WTC11 (cell line): ENCODE data around the gene PARPBP. TPM values are rescaled to one million over a fixed set of nuclear protein-coding genes. Genes with fewer than 3 reads are reported as not detected.

Experiments used
- ATAC-seq: fragments of 200-7000 bp; cut with Tn5 transposase; 2 replicates; pipeline ENCODE4 v1.10.0; 2021; ENCODE audit warnings: mild to moderate bottlenecking, moderate library complexity
- CTCF ChIA-PET: fragments of 300-600 bp; sonication (Branson Sonifier 250); formaldehyde crosslinking; loops from one replicate; lab custom pipeline; 2021; ENCODE audit warnings: antibody characterized with exemption; lab: Charles Lee
- POLR2A ChIA-PET: fragments of 350-600 bp; sonication (Branson Sonifier 250); formaldehyde crosslinking; loops from one replicate; lab custom pipeline; 2021; ENCODE audit warnings: antibody characterized with exemption; lab: Charles Lee
- DNase-seq: peaks from one replicate; pipeline ENCODE4 v3.0.0; 2021; ENCODE audit warnings: low spot score
- H3K27ac Mint-ChIP-seq: 2 replicates; pipeline ENCODE4 v1.8.0; 2021; ENCODE audit warnings: mixed read lengths
- H3K27me3 Mint-ChIP-seq: 2 replicates; pipeline ENCODE4 v1.8.0; 2021; ENCODE audit warnings: low read depth, mild to moderate bottlenecking, moderate library complexity, mixed read lengths
- H3K36me3 Mint-ChIP-seq: 2 replicates; pipeline ENCODE4 v1.8.0; 2021; ENCODE audit warnings: mixed read lengths
- H3K4me1 Mint-ChIP-seq: 2 replicates; pipeline ENCODE4 v1.8.0; 2022; ENCODE audit warnings: mixed read lengths
- H3K4me3 Mint-ChIP-seq: 2 replicates; pipeline ENCODE4 v1.8.0; 2021; ENCODE audit warnings: mild to moderate bottlenecking, moderate library complexity, mixed read lengths
- H3K9me3 Mint-ChIP-seq: 2 replicates; pipeline ENCODE4 v1.8.0; 2021; ENCODE audit warnings: mixed read lengths
- AR ChIP-seq: fragments of 250-450 bp; sonication (Bioruptor Pico); IDR thresholded peaks from 2 replicates; pipeline ENCODE4 v1.9.0; 2021; ENCODE audit warnings: mild to moderate bottlenecking
- CREB1 ChIP-seq: sonication (generic); formaldehyde crosslinking; IDR thresholded peaks from 2 replicates; pipeline ENCODE4 v1.8.0; 2023; ENCODE audit warnings: mild to moderate bottlenecking, missing genetic modification reagents
- GABPB1 ChIP-seq: sonication (generic); formaldehyde crosslinking; IDR thresholded peaks from 2 replicates; pipeline ENCODE4 v1.8.1; 2023; ENCODE audit warnings: mild to moderate bottlenecking, missing genetic modification reagents
- IRF2 ChIP-seq: sonication (generic); formaldehyde crosslinking; IDR thresholded peaks from 2 replicates; pipeline ENCODE4 v1.8.0; 2022; ENCODE audit warnings: low read depth, missing genetic modification reagents, borderline replicate concordance
- MLX ChIP-seq: sonication (generic); formaldehyde crosslinking; IDR thresholded peaks from 2 replicates; pipeline ENCODE4 v1.8.1; 2023; ENCODE audit warnings: mild to moderate bottlenecking, missing genetic modification reagents, moderate library complexity
- NFATC4 ChIP-seq: fragments of 250-450 bp; sonication (Bioruptor Pico); IDR thresholded peaks from 2 replicates; pipeline ENCODE4 v1.9.0; 2021; ENCODE audit warnings: mild to moderate bottlenecking
- NFE2L1 ChIP-seq: sonication (generic); formaldehyde crosslinking; IDR thresholded peaks from 2 replicates; pipeline ENCODE4 v1.8.1; 2023; ENCODE audit warnings: missing genetic modification reagents
- NFYB ChIP-seq: sonication (generic); formaldehyde crosslinking; conservative IDR thresholded peaks from 2 replicates; pipeline ENCODE4 v1.8.0; 2022; ENCODE audit warnings: low read depth, missing genetic modification reagents
- NR1H2 ChIP-seq: sonication (generic); formaldehyde crosslinking; IDR thresholded peaks from 2 replicates; pipeline ENCODE4 v1.9.0; 2021; ENCODE audit warnings: mild to moderate bottlenecking, moderate library complexity, missing genetic modification reagents
- PRDM15 ChIP-seq: sonication (generic); formaldehyde crosslinking; IDR thresholded peaks from 2 replicates; pipeline ENCODE4 v1.8.0; 2022; ENCODE audit warnings: missing genetic modification reagents
- PRRX2 ChIP-seq: fragments of 250-450 bp; sonication (Bioruptor Pico); IDR thresholded peaks from 2 replicates; pipeline ENCODE4 v1.8.0; 2021; ENCODE audit warnings: mild to moderate bottlenecking
- ZBTB21 ChIP-seq: sonication (generic); formaldehyde crosslinking; IDR thresholded peaks from 2 replicates; pipeline ENCODE4 v1.8.1; 2023; ENCODE audit warnings: mild to moderate bottlenecking, missing genetic modification reagents, borderline replicate concordance
- ZNF219 ChIP-seq: sonication (generic); formaldehyde crosslinking; IDR thresholded peaks from 2 replicates; pipeline ENCODE4 v1.8.0; 2023; ENCODE audit warnings: missing genetic modification reagents, mild to moderate bottlenecking, borderline replicate concordance
- ZNF232 ChIP-seq: sonication (generic); formaldehyde crosslinking; IDR thresholded peaks from 2 replicates; pipeline ENCODE4 v1.8.0; 2022; ENCODE audit warnings: mild to moderate bottlenecking, missing genetic modification reagents
- total RNA-seq: library from RNA; stranded (reverse); gene quantifications from 3 replicates; pipeline ENCODE4 v1.2.3, GENCODE V29; 2021
- TF ChIP-seq, protein P1 (sequence below): sonication (generic); formaldehyde crosslinking; IDR thresholded peaks from 2 replicates; pipeline ENCODE4 v1.8.1; 2022; ENCODE audit warnings: low read depth, mild to moderate bottlenecking, moderate library complexity, missing genetic modification reagents, borderline replicate concordance
- TF ChIP-seq, protein P2 (sequence below): sonication (generic); formaldehyde crosslinking; IDR thresholded peaks from 2 replicates; pipeline ENCODE4 v1.8.1; 2022; ENCODE audit warnings: mild to moderate bottlenecking, missing genetic modification reagents, moderate library complexity, borderline replicate concordance
- TF ChIP-seq, protein P3 (sequence below): sonication (generic); formaldehyde crosslinking; IDR thresholded peaks from 2 replicates; pipeline ENCODE4 v1.8.1; 2023; ENCODE audit warnings: mild to moderate bottlenecking, moderate library complexity, missing genetic modification reagents

PARPBP gene
- total RNA-seq, 1 experiment from 2014 or later, result 19.2 TPM

GRCh38 chr12:102118874-102119273, 1.1 kb upstream of the PARPBP start:
- H3K27me3 Mint-ChIP-seq, result no peaks in the 10 kb centered on the region
- peaks cover 18% of the 10 kb centered on the region for H3K4me1 Mint-ChIP-seq
- H3K36me3 Mint-ChIP-seq, result peaks cover 31% of the 10 kb centered on the region
- POLR2A ChIA-PET, result no interaction called here
- no peak overlapping the region for H3K27ac Mint-ChIP-seq
- CTCF ChIA-PET, result no interaction called here
- no peaks in the 10 kb centered on the region for H3K9me3 Mint-ChIP-seq
- no peak for DNase-seq
- peak overlapping the region; percentile 94 for H3K4me3 Mint-ChIP-seq
- no peak for TF ChIP-seq ZNF232 (CRISPR knock-in tag)
- no peak for TF ChIP-seq ZBTB21 (CRISPR knock-in tag)
- no peak for TF ChIP-seq CREB1 (CRISPR knock-in tag)
- TF ChIP-seq MLX (CRISPR knock-in tag), result no peak
- TF ChIP-seq, protein P1, sequence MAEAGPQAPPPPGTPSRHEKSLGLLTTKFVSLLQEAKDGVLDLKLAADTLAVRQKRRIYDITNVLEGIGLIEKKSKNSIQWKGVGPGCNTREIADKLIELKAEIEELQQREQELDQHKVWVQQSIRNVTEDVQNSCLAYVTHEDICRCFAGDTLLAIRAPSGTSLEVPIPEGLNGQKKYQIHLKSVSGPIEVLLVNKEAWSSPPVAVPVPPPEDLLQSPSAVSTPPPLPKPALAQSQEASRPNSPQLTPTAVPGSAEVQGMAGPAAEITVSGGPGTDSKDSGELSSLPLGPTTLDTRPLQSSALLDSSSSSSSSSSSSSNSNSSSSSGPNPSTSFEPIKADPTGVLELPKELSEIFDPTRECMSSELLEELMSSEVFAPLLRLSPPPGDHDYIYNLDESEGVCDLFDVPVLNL (CRISPR knock-in tag), result no peak
- TF ChIP-seq, all 79 proteins: peak for 0
- ATAC-seq, result no peak

DNA sequence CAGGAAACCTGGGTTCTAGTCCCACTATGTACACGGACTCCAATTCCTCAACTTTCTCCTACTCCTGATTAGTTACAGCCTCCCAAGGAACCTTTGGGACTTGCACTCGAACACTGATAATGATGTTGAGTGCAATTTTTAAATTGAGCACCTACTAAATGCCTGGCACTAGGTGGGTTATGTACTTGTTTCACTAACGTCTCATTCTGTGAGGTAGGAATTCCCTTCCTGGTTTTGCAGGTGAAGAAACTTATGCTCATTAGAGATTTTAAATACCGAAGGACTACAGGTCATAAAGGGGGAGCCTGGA, 536 bp downstream of the PARPBP start:
- TF ChIP-seq PRRX2 (CRISPR knock-in tag), result no peak
- no peak for TF ChIP-seq NFYB
- TF ChIP-seq ZNF232 (CRISPR knock-in tag), result no peak
- no peak for TF ChIP-seq ZNF219
- TF ChIP-seq AR, result no peak
- Mint-ChIP-seq H3K27me3 (no peaks in the 10 kb centered on the region), H3K36me3 (peaks cover 39% of the 10 kb centered on the region), H3K4me3 (peak overlapping the region; percentile 94), H3K9me3 (no peaks in the 10 kb centered on the region), H3K27ac (peak overlapping the region; percentile 98), H3K4me1 (peaks cover 14% of the 10 kb centered on the region)
- no peak for DNase-seq
- ATAC-seq, result no peak
- CTCF ChIA-PET, result interaction anchor here (0.5 to 1.7 kb wide), 3 partner anchors 181 to 1378 kb away, joined by 3 to 7 read pairs (median 5); no protein-coding TSS in a partner anchor
- POLR2A ChIA-PET, result interaction anchor here (1.5 kb wide), 1 partner anchor 59 kb away, joined by 3 read pairs; the partner anchor contains the start of gene WASHC3

GRCh38 chr12:102120886-102121285, 903 bp downstream of the PARPBP start:
- H3K4me1 Mint-ChIP-seq, result peaks cover 14% of the 10 kb centered on the region
- no peak for DNase-seq
- H3K27me3 Mint-ChIP-seq, result no peaks in the 10 kb centered on the region
- no peaks in the 10 kb centered on the region for H3K9me3 Mint-ChIP-seq
- ATAC-seq, result no peak
- peak overlapping the region; percentile 98 for H3K27ac Mint-ChIP-seq
- peaks cover 39% of the 10 kb centered on the region for H3K36me3 Mint-ChIP-seq
- ChIA-PET CTCF (interaction anchor here (0.5 to 1.7 kb wide), 2 partner anchors 690 to 1378 kb away, joined by 5 to 7 read pairs; no protein-coding TSS in a partner anchor), POLR2A (interaction anchor here (1.5 kb wide), 1 partner anchor 59 kb away, joined by 3 read pairs; the partner anchor contains the start of gene WASHC3)
- H3K4me3 Mint-ChIP-seq, result peak overlapping the region; percentile 94
- TF ChIP-seq NR1H2 (CRISPR knock-in tag), result no peak
- no peak for TF ChIP-seq PRRX2 (CRISPR knock-in tag)
- no peak for TF ChIP-seq GABPB1 (CRISPR knock-in tag)
- TF ChIP-seq NFE2L1 (CRISPR knock-in tag), result no peak
- TF ChIP-seq IRF2 (CRISPR knock-in tag), result no peak
- no peak for TF ChIP-seq NFATC4 (CRISPR knock-in tag)
- no peak for TF ChIP-seq ZNF219
- TF ChIP-seq, protein P2, sequence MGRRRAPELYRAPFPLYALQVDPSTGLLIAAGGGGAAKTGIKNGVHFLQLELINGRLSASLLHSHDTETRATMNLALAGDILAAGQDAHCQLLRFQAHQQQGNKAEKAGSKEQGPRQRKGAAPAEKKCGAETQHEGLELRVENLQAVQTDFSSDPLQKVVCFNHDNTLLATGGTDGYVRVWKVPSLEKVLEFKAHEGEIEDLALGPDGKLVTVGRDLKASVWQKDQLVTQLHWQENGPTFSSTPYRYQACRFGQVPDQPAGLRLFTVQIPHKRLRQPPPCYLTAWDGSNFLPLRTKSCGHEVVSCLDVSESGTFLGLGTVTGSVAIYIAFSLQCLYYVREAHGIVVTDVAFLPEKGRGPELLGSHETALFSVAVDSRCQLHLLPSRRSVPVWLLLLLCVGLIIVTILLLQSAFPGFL (CRISPR knock-in tag), result no peak
- TF ChIP-seq PRDM15 (CRISPR knock-in tag), result no peak
- TF ChIP-seq, protein P3, sequence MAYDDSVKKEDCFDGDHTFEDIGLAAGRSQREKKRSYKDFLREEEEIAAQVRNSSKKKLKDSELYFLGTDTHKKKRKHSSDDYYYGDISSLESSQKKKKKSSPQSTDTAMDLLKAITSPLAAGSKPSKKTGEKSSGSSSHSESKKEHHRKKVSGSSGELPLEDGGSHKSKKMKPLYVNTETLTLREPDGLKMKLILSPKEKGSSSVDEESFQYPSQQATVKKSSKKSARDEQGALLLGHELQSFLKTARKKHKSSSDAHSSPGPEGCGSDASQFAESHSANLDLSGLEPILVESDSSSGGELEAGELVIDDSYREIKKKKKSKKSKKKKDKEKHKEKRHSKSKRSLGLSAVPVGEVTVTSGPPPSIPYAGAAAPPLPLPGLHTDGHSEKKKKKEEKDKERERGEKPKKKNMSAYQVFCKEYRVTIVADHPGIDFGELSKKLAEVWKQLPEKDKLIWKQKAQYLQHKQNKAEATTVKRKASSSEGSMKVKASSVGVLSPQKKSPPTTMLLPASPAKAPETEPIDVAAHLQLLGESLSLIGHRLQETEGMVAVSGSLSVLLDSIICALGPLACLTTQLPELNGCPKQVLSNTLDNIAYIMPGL (CRISPR knock-in tag), result no peak
- TF ChIP-seq AR, result no peak
